HepG2 (cell line): ENCODE data around the gene FAM229B. TPM values are rescaled to one million over a fixed set of nuclear protein-coding genes. Genes with fewer than 3 reads are reported as not detected.

Source experiments
- AHDC1 ChIP-seq: sonication (generic); formaldehyde crosslinking; IDR thresholded peaks from 2 replicates; pipeline ENCODE4 v1.5.1; 2020; ENCODE audit warnings: mild to moderate bottlenecking, missing genetic modification reagents, borderline replicate concordance
- CAMTA2 ChIP-seq: sonication (generic); formaldehyde crosslinking; IDR thresholded peaks from 2 replicates; pipeline ENCODE4 v1.4.0; 2020; ENCODE audit warnings: mild to moderate bottlenecking, missing genetic modification reagents, borderline replicate concordance
- CENPBD1 ChIP-seq: sonication (generic); formaldehyde crosslinking; IDR thresholded peaks from 2 replicates; pipeline ENCODE4 v1.8.0; 2022; ENCODE audit warnings: missing genetic modification reagents, low read depth, mild to moderate bottlenecking, borderline replicate concordance
- FOXK1 ChIP-seq: sonication (generic); formaldehyde crosslinking; IDR thresholded peaks from 2 replicates; pipeline ENCODE4 v1.4.0; 2020; ENCODE audit warnings: low read depth, missing genetic modification reagents, borderline replicate concordance
- IRF9 ChIP-seq: sonication (generic); formaldehyde crosslinking; IDR thresholded peaks from 2 replicates; pipeline ENCODE4 v1.8.0; 2022; ENCODE audit warnings: missing genetic modification reagents, mild to moderate bottlenecking, borderline replicate concordance
- RERE ChIP-seq: IDR thresholded peaks from 2 replicates; pipeline ENCODE4 v1.6.1; 2016; ENCODE audit warnings: low read depth, missing genetic modification reagents, missing compliant biosample characterization
- SOX13 ChIP-seq, 3 experiments: fragments of 450-650 bp in 1 of 3; sonication (generic) in 1 of 3; formaldehyde crosslinking in 1 of 3; IDR thresholded peaks in 2 of 3; conservative IDR thresholded peaks in 1 of 3; 2 replicates each; pipeline versions ENCODE4 v1.5.0 to v1.6.1; 2016 to 2020; ENCODE audit warnings: antibody characterized with exemption in 1 of 3, mild to moderate bottlenecking in 1 of 3, missing compliant biosample characterization in 1 of 3, missing genetic modification reagents in 1 of 3, moderate library complexity in 1 of 3
- TBL1XR1 ChIP-seq: fragments of 150-350 bp; IDR thresholded peaks from 2 replicates; pipeline ENCODE4 v1.6.1; 2014; ENCODE audit warnings: borderline replicate concordance, low read length; ENCODE audit not compliant: partially characterized antibody
- TBP ChIP-seq: sonication (generic); formaldehyde crosslinking; IDR thresholded peaks from 2 replicates; pipeline ENCODE4 v1.5.0; 2020; ENCODE audit warnings: missing genetic modification reagents
- ZBTB7A ChIP-seq: sonication (generic); formaldehyde crosslinking; IDR thresholded peaks from 2 replicates; pipeline ENCODE4 v1.8.0; 2022; ENCODE audit warnings: mild to moderate bottlenecking, missing genetic modification reagents
- ZGPAT ChIP-seq: IDR thresholded peaks from 2 replicates; pipeline ENCODE4 v1.6.1; 2016; ENCODE audit warnings: mild to moderate bottlenecking
- ZNF224 ChIP-seq: sonication (generic); formaldehyde crosslinking; IDR thresholded peaks from 2 replicates; pipeline ENCODE4 v1.5.0; 2020; ENCODE audit warnings: mild to moderate bottlenecking, missing genetic modification reagents
- ZNF652 ChIP-seq: IDR thresholded peaks from 2 replicates; pipeline ENCODE4 v1.6.1; 2016; ENCODE audit warnings: low read depth, borderline replicate concordance
- ZNF766 ChIP-seq: sonication (generic); formaldehyde crosslinking; IDR thresholded peaks from 2 replicates; pipeline ENCODE4 v1.5.0; 2020; ENCODE audit warnings: missing genetic modification reagents, borderline replicate concordance
- polyA plus RNA-seq, 8 experiments: library from polyadenylated mRNA; depleted of rRNA in 3 of 8; stranded (reverse) in 7 of 8; unstranded in 1 of 8; fragments of >200 nt; fragmentation: Illumina TruSeq in 4 of 8; extraction: Trizol in 4 of 8; gene quantifications; 2 replicates each; pipeline versions ENCODE4 v1.2.1 to v1.2.3, GENCODE V29; 2011 to 2016; ENCODE audit warnings: low read depth in 4 of 8, missing spikeins in 1 of 8, mixed read lengths in 1 of 8; ENCODE audit not compliant: insufficient read depth in 1 of 8
- total RNA-seq, 5 experiments: library from RNA; depleted of rRNA; stranded (reverse); fragments of >200 nt; fragmentation: Illumina TruSeq; extraction: Trizol; gene quantifications; 2 replicates each; pipeline ENCODE4 v1.2.3, GENCODE V29; 2016; ENCODE audit warnings: low read depth in 1 of 5

FAM229B gene
- total and polyA plus RNA-seq, 2 of the 13 experiments (the other 11 are each of a cell fraction or from before 2014, with no cell fraction given), result 11.3 to 19.5 TPM

GRCh38 chr6:112145080-112145573 is 57.7 kb downstream of the FAM229B start (continued):
- TF ChIP-seq ZBTB7A (CRISPR knock-in tag) (no peak), ZNF224 (CRISPR knock-in tag) (no peak), ZNF652 (CRISPR knock-in tag) (no peak), IRF9 (CRISPR knock-in tag) (no peak), CENPBD1 (CRISPR knock-in tag) (no peak), ZNF766 (CRISPR knock-in tag) (no peak), ZGPAT (CRISPR knock-in tag) (no peak), FOXK1 (CRISPR knock-in tag) (no peak), SOX13 (IDR thresholded peaks at IDR 0.05) (peak; percentile 67; the same call in 1 of the 2 replicates), SOX13 (CRISPR knock-in tag; conservative IDR thresholded peaks at IDR 0.05 in 1 of 2, IDR thresholded peaks at IDR 0.05 in 1 of 2) (peak in 1 of 2 experiments; percentile 96; a peak in 2 of 4 replicates), TBP (CRISPR knock-in tag) (no peak), RERE (no peak), CAMTA2 (CRISPR knock-in tag) (no peak), AHDC1 (CRISPR knock-in tag) (no peak), TBL1XR1 (no peak)
